Testis (tissue), 3 donors: ENCODE data around the gene BCAS3. TPM values are rescaled to one million over a fixed set of nuclear protein-coding genes. Genes with fewer than 3 reads are reported as not detected.

Source experiments
- DNase-seq: peaks from one replicate; pipeline ENCODE4 v3.0.0-alpha.2; 2019
- H3K27ac ChIP-seq, 2 donors: fragments of 200-600 bp; sonication (generic); one replicate each; pipeline ENCODE4 v1.5.1; 2019
- H3K27me3 ChIP-seq: fragments of 200-600 bp; sonication (generic); one replicate; pipeline ENCODE4 v1.5.1; 2019
- H3K36me3 ChIP-seq: fragments of 200-600 bp; sonication (generic); one replicate; pipeline ENCODE4 v1.5.1; 2017; ENCODE audit warnings: low read depth; ENCODE audit errors: missing control alignments
- H3K4me1 ChIP-seq: fragments of 200-600 bp; sonication (generic); one replicate; pipeline ENCODE4 v1.5.1; 2019
- H3K4me3 ChIP-seq, 2 donors: fragments of 200-600 bp; sonication (generic); one replicate each; pipeline ENCODE4 v1.5.1; 2017 to 2019
- H3K9me3 ChIP-seq: fragments of 200-600 bp; sonication (generic); one replicate; pipeline ENCODE4 v1.5.1; 2017
- POLR2A ChIP-seq: fragments of 450-650 bp; IDR thresholded peaks from one replicate; pipeline ENCODE4 v1.6.1; 2017; ENCODE audit warnings: antibody characterized with exemption, mild to moderate bottlenecking, moderate library complexity
- WGBS, 2 donors: methylation state at CpG; one replicate each; pipeline ENCODE4 v1.1.5; 2018; 5-methylcytosine and 5-hydroxymethylcytosine counted together
- intact Hi-C: fragments of 100-400 bp; cut with DNase I; formaldehyde crosslinking; loops from one replicate; pipeline ENCODE4 v1.15.1; 2023; ENCODE audit warnings: low total_unique reads
- polyA plus RNA-seq: library from polyadenylated mRNA; stranded (reverse); fragments of 350-450 nt; fragmentation: Illumina TruSeq; extraction: RNeasy Lipid Tissue Mini Kit (QIAGEN cat#74804); gene quantifications from one replicate; pipeline ENCODE4 v1.2.3, GENCODE V29; 2014; ENCODE audit warnings: low read depth, low replicate concordance; ENCODE audit not compliant: insufficient read depth
- total RNA-seq, 2 donors: library from RNA; depleted of rRNA; stranded (reverse); fragments of >200 nt; gene quantifications; one replicate each; pipeline ENCODE4 v1.2.3, GENCODE V29; 2016
- TF ChIP-seq, protein P1 (sequence below), 3 experiments: fragments of 450-650 bp in 2 of 3; fragments of 200-600 bp in 1 of 3; sonication (generic) in 1 of 3; IDR thresholded peaks; one replicate each; pipeline ENCODE4 v1.5.1; 2016 to 2019; ENCODE audit warnings: antibody characterized with exemption in 3 of 3, mild to moderate bottlenecking in 2 of 3, moderate library complexity in 1 of 3

Gene BCAS3
- total and polyA plus RNA-seq, 3 donors from 2014 or later: 54.8 to 96.7 (median 73.0) TPM

DNA sequence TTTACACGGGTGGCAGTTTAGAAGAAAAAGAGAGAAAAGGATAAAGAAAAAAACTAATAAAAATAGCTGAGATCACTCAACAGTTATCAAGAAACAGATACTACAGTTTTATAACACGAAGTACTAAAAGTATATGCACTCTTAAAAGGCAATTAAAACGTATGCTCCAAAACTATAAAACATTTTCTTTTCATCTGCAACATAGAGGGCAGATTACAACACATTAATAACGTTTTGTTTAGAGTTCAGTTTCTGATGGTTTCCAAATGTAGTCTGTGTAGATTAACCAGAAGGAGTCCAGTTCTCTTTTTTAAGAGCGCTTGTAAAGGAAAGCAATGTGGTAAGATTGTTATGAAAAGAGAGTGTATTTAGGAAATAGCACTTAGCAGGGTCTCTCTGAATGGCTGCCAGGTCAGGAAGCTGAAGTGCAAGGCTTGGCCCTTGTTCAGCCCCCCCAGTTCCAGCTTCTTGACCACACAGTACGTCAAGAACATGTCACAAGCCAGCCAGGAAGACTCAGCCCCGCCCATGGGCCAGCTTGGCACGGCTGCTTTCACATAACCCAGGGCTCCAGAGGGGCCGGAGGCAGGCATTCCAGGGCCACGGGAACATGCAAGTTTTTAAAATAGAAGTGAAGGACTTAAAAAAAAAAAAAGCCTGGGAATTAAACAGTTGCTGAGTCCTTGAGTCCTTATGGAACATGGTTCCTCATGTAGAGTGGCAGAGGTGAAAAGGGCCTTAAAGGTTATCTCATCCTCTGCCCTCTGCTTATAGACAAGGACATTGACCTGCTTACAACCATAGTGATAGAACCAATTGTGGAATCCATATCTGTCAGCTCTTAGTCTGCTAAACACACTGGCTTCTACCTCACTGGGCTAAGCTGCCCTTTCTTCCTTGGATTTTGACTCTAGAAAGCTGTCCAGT, 574.6 kb downstream of the BCAS3 start:
- Histone ChIP-seq H3K4me1 (peaks cover 46% of the 10 kb centered on the region), H3K4me3 (no peak overlapping the region), H3K27ac (peak overlapping the region; percentile 26 to 63), H3K27me3 (no peaks in the 10 kb centered on the region), H3K9me3 (no peaks in the 10 kb centered on the region), H3K36me3 (no peaks in the 10 kb centered on the region)
- no peak for TF ChIP-seq POLR2A
- TF ChIP-seq, protein P1, sequence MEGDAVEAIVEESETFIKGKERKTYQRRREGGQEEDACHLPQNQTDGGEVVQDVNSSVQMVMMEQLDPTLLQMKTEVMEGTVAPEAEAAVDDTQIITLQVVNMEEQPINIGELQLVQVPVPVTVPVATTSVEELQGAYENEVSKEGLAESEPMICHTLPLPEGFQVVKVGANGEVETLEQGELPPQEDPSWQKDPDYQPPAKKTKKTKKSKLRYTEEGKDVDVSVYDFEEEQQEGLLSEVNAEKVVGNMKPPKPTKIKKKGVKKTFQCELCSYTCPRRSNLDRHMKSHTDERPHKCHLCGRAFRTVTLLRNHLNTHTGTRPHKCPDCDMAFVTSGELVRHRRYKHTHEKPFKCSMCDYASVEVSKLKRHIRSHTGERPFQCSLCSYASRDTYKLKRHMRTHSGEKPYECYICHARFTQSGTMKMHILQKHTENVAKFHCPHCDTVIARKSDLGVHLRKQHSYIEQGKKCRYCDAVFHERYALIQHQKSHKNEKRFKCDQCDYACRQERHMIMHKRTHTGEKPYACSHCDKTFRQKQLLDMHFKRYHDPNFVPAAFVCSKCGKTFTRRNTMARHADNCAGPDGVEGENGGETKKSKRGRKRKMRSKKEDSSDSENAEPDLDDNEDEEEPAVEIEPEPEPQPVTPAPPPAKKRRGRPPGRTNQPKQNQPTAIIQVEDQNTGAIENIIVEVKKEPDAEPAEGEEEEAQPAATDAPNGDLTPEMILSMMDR (IDR thresholded peaks at IDR 0.05): no peak
- peak; percentile 88 for DNase-seq
- intact Hi-C loops: loop anchor here (10.0 kb wide), 1 partner anchor 153 kb away; no protein-coding TSS in a partner anchor
- WGBS, 2 donors: 35 to 38% methylated on average over 10 of the region's 10 CpGs

DNA sequence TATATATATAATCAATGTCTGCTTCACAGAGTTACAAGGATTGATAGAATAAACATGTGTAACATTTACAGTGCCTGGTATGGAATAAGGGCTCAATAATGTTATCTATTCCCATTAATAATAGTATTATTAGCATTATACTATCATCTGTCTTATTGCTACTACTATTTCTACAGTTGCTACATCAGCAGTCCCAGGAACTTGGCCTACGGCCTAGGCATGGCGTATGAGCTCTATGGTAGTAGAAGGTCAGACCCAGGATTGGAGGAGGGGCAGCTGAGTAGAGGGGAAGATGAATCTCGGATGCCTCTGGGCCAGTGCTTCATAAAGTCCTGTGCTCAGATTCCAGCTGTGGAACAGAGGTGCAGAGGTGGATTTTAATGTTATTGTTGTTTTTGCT, 575.7 kb downstream of the BCAS3 start:
- H3K9me3 ChIP-seq: no peaks in the 10 kb centered on the region
- peaks cover 43% of the 10 kb centered on the region for H3K4me1 ChIP-seq
- 45 to 56% methylated on average over 3 of the region's 3 CpGs for WGBS, 2 donors
- no peaks in the 10 kb centered on the region for H3K36me3 ChIP-seq
- H3K27ac ChIP-seq: peak overlapping the region in 1 of 2 donors; percentile 63
- DNase-seq: peak; percentile 76
- no peak overlapping the region for H3K4me3 ChIP-seq
- H3K27me3 ChIP-seq: no peaks in the 10 kb centered on the region
- TF ChIP-seq, protein P1 (IDR thresholded peaks at IDR 0.05): no peak
- no peak for TF ChIP-seq POLR2A
- intact Hi-C loops: loop anchor here (10.0 kb wide), 1 partner anchor 151 kb away; no protein-coding TSS in a partner anchor

DNA sequence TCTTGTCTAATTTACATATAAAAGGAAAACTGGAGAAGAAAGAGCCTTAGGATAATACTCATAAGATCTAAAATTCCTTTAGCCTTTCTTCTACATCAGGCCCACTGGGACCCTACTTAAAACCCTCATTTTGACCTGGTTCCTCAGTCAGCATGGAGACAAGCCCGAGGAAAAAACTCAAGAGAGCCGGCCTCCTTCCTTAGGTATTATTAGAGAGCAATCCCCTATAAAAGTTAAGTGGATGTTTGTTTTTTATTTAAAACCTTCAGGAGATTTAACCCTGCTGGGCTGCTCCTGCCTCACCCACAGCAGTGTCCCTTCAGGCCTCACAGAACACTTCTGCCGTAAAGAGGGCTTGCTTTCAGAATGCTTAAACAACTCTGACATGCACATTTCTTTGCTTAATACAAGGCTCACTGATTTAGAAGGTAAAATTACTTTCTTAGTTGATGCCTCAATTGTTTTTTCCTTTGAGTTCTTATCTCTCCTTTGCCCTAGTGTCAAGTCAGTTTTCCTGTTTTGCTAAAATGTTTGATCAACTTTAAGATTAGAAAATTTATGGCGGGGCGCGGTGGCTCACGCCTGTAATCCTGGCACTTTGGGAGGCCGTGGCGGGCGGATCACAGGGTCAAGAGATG, 576.4 kb downstream of the BCAS3 start:
- Histone ChIP-seq H3K27ac (peak overlapping the region in 1 of 2 donors; percentile 63), H3K4me1 (peaks cover 37% of the 10 kb centered on the region), H3K4me3 (no peak overlapping the region), H3K36me3 (no peaks in the 10 kb centered on the region), H3K9me3 (no peaks in the 10 kb centered on the region), H3K27me3 (no peaks in the 10 kb centered on the region)
- WGBS, 2 donors: 87 to 92% methylated on average over 10 of the region's 10 CpGs
- DNase-seq: no peak
- no peak for TF ChIP-seq POLR2A
- TF ChIP-seq, protein P1 (IDR thresholded peaks at IDR 0.05): no peak
- intact Hi-C loops: loop anchor here (10.0 kb wide), 1 partner anchor 151 kb away; no protein-coding TSS in a partner anchor

DNA sequence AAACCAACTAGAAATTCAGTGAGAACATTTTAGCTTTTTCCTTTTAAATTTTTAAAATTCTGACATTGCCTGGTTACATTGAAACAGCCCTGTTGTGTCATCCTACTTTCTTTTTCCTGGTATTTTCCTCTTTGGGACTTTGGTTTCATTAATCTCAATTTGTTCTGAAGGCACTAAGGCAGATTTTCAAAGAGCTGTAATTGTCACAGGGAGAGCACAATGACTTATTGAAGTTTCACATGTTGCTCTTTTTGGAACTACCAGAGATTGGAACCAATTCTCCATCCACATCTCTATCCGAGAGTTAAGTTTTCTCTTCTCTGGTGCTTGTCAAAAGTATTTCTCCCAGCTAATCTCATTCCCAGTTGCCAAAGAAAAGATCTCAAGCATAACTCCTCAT, 577.3 kb downstream of the BCAS3 start:
- H3K9me3 ChIP-seq: no peaks in the 10 kb centered on the region
- no peak overlapping the region for H3K4me3 ChIP-seq
- H3K4me1 ChIP-seq: peaks cover 38% of the 10 kb centered on the region
- no peak for DNase-seq
- H3K27ac ChIP-seq: no peak overlapping the region
- intact Hi-C loops: loop anchor here (10.0 kb wide), 1 partner anchor 150 kb away; no protein-coding TSS in a partner anchor
- no peak for TF ChIP-seq POLR2A
- TF ChIP-seq, protein P1 (IDR thresholded peaks at IDR 0.05): no peak
- WGBS, 2 donors: 39 to 42% methylated on average over 1 of the region's 1 CpG
- no peaks in the 10 kb centered on the region for H3K27me3 ChIP-seq
- no peaks in the 10 kb centered on the region for H3K36me3 ChIP-seq
